Ovary (tissue), 9 donors: Measurements from ENCODE around the gene MICAL2. TPM values are rescaled to one million over a fixed set of nuclear protein-coding genes. Genes with fewer than 3 reads are reported as not detected.

ENCODE experiments used
- DNase-seq, 5 donors: peaks; one replicate each; pipeline ENCODE4 v3.0.0-alpha.2; 2019 to 2020
- H3K27ac ChIP-seq, 2 donors: fragments of 200-600 bp; one replicate each; pipeline versions ENCODE4 v1.5.1 to v1.8.0; 2019 to 2022
- H3K27me3 ChIP-seq: fragments of 200-600 bp; one replicate; pipeline ENCODE4 v1.8.0; 2022
- H3K36me3 ChIP-seq: fragments of 200-600 bp; sonication (generic); one replicate; pipeline ENCODE4 v1.5.1; 2019
- H3K4me1 ChIP-seq: one replicate; pipeline ENCODE4 v1.8.1; 2013; ENCODE audit warnings: mild to moderate bottlenecking, moderate library complexity; ENCODE audit not compliant: insufficient read depth
- H3K4me3 ChIP-seq: fragments of 200-600 bp; sonication (generic); one replicate; pipeline ENCODE4 v1.5.1; 2017
- H3K9me3 ChIP-seq, 2 donors: fragments of 200-600 bp in 1 of 2; sonication (generic) in 1 of 2; one replicate each; pipeline versions ENCODE4 v1.5.1 to v1.8.1; 2013 to 2019; ENCODE audit warnings: mild to moderate bottlenecking in 1 of 2, moderate library complexity in 1 of 2
- EP300 ChIP-seq: sonication (generic); formaldehyde crosslinking; IDR thresholded peaks from one replicate; pipeline ENCODE4 v1.6.1; 2017; ENCODE audit warnings: antibody characterized with exemption
- POLR2A ChIP-seq: fragments of 450-650 bp; IDR thresholded peaks from one replicate; pipeline ENCODE4 v1.6.1; 2017; ENCODE audit warnings: antibody characterized with exemption, mild to moderate bottlenecking, moderate library complexity
- WGBS, 3 donors: extraction: QIAGEN DNeasy Blood & Tissue Kit in 1 of 3; methylation state at CpG; one replicate each; pipeline versions ENCODE4 v1.1.5 to v1.1.7; 2013 to 2017; 5-methylcytosine and 5-hydroxymethylcytosine counted together
- intact Hi-C, 4 donors: fragments of 100-400 bp; cut with DNase I; formaldehyde crosslinking; loops; one replicate each; pipeline versions ENCODE4 v1.11.0 to v1.15.1; 2022 to 2023
- polyA plus RNA-seq, 2 donors: library from polyadenylated mRNA; stranded (reverse); fragments of 200-250 nt in 1 of 2; fragments of 350-450 nt in 1 of 2; fragmentation: Illumina TruSeq in 1 of 2; extraction: RNeasy Lipid Tissue Mini Kit (QIAGEN cat#74804) in 1 of 2; gene quantifications; one replicate each; pipeline ENCODE4 v1.2.3, GENCODE V29; 2013 to 2014
- total RNA-seq, 7 donors: library from RNA; depleted of rRNA in 2 of 7; stranded (reverse); fragments of >200 nt in 2 of 7; fragmentation: NEBNext Ultra II Directional in 3 of 7; extraction: Animal tissue kit (Norgen Biotek cat#: 25700) in 3 of 7; gene quantifications; one replicate each; pipeline versions ENCODE4 v1.1.0 to v1.2.4, GENCODE V29; 2016 to 2023
- TF ChIP-seq, protein P1 (sequence below), 3 donors: fragments of 450-650 bp in 2 of 3; fragments of 200-600 bp in 1 of 3; IDR thresholded peaks; one replicate each; pipeline versions ENCODE4 v1.5.1 to v1.8.0; 2016 to 2022; ENCODE audit warnings: antibody characterized with exemption in 3 of 3, mild to moderate bottlenecking in 1 of 3
- donor health status: DM: no; HTN: no; CAD: no; lungs with moderate emphysema.
- donor health status: DM: no; HTN: no; CAD: no.
- donor health status: Bipolar disorder and iron deficiency.
- donor health status: DM: yes; HTN: yes; CAD: no.
- donor health status: DM: no; HTN: no; CAD: no.
- donor health status: DM: yes; HTN: yes; CAD: no.

Gene MICAL2
- total and polyA plus RNA-seq, 9 donors, result 10.7 to 73.6 (median 32.5) TPM

GRCh38 chr11:12258451-12258850 lies 148.1 kb downstream of the MICAL2 start:
- no peak overlapping the region for H3K4me3 ChIP-seq
- TF ChIP-seq POLR2A (no peak), EP300 (no peak)
- TF ChIP-seq, protein P1, sequence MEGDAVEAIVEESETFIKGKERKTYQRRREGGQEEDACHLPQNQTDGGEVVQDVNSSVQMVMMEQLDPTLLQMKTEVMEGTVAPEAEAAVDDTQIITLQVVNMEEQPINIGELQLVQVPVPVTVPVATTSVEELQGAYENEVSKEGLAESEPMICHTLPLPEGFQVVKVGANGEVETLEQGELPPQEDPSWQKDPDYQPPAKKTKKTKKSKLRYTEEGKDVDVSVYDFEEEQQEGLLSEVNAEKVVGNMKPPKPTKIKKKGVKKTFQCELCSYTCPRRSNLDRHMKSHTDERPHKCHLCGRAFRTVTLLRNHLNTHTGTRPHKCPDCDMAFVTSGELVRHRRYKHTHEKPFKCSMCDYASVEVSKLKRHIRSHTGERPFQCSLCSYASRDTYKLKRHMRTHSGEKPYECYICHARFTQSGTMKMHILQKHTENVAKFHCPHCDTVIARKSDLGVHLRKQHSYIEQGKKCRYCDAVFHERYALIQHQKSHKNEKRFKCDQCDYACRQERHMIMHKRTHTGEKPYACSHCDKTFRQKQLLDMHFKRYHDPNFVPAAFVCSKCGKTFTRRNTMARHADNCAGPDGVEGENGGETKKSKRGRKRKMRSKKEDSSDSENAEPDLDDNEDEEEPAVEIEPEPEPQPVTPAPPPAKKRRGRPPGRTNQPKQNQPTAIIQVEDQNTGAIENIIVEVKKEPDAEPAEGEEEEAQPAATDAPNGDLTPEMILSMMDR (IDR thresholded peaks at IDR 0.05), result no peak
- no peak for DNase-seq
- no peaks in the 10 kb centered on the region for H3K27me3 ChIP-seq
- intact Hi-C loops, result no loop called here
- no peaks in the 10 kb centered on the region for H3K36me3 ChIP-seq
- no peaks in the 10 kb centered on the region for H3K4me1 ChIP-seq
- WGBS, 3 donors, result 84 to 86% (median 84%) methylated on average over 3 of the region's 3 CpGs
- H3K9me3 ChIP-seq, result no peaks in the 10 kb centered on the region
- no peak overlapping the region for H3K27ac ChIP-seq

- TF ChIP-seq POLR2A (no peak), EP300 (no peak)
Measured at GRCh38 chr11:12259956-12260355, 149.6 kb downstream of the MICAL2 start.

DNA sequence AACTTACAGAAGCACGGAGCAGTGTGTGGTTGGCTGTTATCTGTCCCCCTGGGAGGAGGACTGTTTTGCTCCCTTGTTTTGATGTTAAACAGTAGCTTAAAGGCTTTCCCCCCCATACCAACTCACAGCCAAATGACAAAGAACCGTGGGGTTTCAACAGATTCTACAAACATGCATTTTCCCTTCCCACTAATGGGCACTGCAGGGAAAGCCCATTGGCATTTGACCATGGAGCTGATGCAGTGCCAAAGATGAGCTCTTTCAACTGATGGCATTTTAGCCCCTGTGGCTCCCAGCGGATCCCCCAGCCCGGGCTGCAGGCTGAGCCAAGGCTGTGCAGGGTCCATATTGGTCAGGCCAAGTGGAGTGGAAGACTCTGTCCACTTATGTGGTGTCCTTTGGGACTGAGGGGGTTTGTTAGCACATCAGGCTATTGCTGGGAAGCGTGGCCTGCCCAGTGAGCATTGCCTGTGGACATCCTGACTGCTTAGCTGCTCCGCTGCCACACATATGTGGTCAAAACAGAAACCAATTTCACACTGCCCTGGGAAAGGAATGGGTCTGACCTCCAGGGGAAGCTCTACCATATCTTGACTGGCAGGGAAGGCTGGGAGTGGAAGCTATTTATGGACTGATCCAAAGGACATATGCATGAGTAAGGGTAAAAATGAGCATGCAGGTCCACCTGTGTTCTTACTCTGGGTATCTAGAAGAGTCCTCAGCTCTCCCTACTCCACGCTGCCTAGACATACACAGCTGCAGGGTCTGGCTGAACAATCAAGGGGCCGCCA lies 150.5 kb downstream of the MICAL2 start:
- Histone ChIP-seq H3K27ac (no peak overlapping the region), H3K27me3 (no peaks in the 10 kb centered on the region), H3K4me3 (no peak overlapping the region), H3K4me1 (no peaks in the 10 kb centered on the region), H3K36me3 (no peaks in the 10 kb centered on the region), H3K9me3 (no peaks in the 10 kb centered on the region)
- WGBS, 3 donors, result 86 to 88% (median 87%) methylated on average over 8 of the region's 8 CpGs
- TF ChIP-seq EP300, result no peak
- TF ChIP-seq, protein P1 (IDR thresholded peaks at IDR 0.05), result no peak
- no peak for TF ChIP-seq POLR2A
- DNase-seq, result no peak
- intact Hi-C loops, result no loop called here

More at GRCh38 chr11:12259956-12260355, 149.6 kb downstream of the MICAL2 start:
- Histone ChIP-seq H3K4me1 (no peaks in the 10 kb centered on the region), H3K9me3 (no peaks in the 10 kb centered on the region), H3K27me3 (no peaks in the 10 kb centered on the region), H3K4me3 (no peak overlapping the region), H3K27ac (no peak overlapping the region), H3K36me3 (no peaks in the 10 kb centered on the region)
- WGBS, 3 donors, result 88 to 94% (median 89%) methylated on average over 6 to 7 of the region's 7 CpGs
- intact Hi-C loops, result no loop called here
- DNase-seq, result no peak

DNA sequence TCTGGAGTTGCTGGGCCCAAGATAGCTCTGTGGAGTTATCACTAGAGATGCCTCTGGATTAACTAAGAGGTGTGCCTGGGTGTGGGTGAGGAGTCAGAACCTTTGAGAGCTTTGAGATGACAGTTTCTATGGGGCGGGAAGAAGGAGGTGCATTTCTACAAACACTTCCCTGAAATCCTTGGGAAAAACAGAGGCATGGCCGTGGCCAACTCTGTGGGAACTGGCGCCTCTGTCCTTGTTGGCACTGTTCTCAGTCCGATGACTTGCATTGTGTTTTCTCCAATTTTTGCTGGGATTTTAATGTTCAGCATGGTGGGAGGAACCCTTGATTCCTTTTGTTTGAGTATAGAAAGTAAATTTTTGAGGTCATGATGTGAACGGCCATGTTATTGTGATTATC lies 151.2 kb downstream of the MICAL2 start:
- H3K36me3 ChIP-seq, result no peaks in the 10 kb centered on the region

More for the DNA sequence above, 151.2 kb downstream of the MICAL2 start:
- no peak overlapping the region for H3K4me3 ChIP-seq
- H3K9me3 ChIP-seq, result no peaks in the 10 kb centered on the region
- H3K27ac ChIP-seq, result no peak overlapping the region
- no peak for DNase-seq
- intact Hi-C loops, result no loop called here
- H3K4me1 ChIP-seq, result no peaks in the 10 kb centered on the region
- TF ChIP-seq, protein P1 (IDR thresholded peaks at IDR 0.05), result no peak
- TF ChIP-seq EP300 (no peak), POLR2A (no peak)
- H3K27me3 ChIP-seq, result no peaks in the 10 kb centered on the region
- WGBS, 3 donors, result 91 to 94% (median 92%) methylated on average over 5 of the region's 5 CpGs
